ENCODE data around the gene ALKBH3. TPM values are rescaled to one million over a fixed set of nuclear protein-coding genes. Genes with fewer than 3 reads are reported as not detected.

Gene ALKBH3
- total and polyA plus RNA-seq, 2 experiments from 2014 or later: 10.7 to 10.8 TPM

DNA sequence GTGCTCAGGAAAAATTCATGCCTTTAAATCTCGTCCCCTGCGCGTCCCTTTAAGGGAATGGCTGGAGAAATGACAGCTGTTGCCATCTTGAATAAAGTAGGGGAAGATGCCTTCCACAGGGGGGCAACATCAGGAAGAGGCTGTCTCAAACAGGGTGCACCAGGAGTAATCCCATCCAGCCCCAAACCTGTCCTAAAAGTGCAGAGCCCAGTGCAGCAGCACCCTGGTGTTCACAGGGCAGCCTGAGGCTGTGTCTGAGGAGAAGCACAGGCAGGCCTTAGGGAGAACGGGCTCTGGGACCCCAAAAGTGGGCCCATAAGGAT, 51.0 kb downstream of the ALKBH3 start:
- DNase-seq (ENCODE audit: low spot score) (peak; percentile 66), ATAC-seq (peak; percentile 63)
- Histone ChIP-seq H3K79me2 (replicated peaks; ENCODE audit: insufficient read depth) (no peaks in the 10 kb centered on the region), H3K27me3 (ENCODE audit: insufficient read depth) (no peaks in the 10 kb centered on the region), H3K9me2 (ENCODE audit: insufficient read depth) (no peaks in the 10 kb centered on the region), H3K4me1 (ENCODE audit: insufficient read depth) (peaks cover 6% of the 10 kb centered on the region; the same call in 1 of the 2 replicates), H4K20me1 (replicated peaks; ENCODE audit: insufficient read depth) (no peaks in the 10 kb centered on the region), H3K4me3 (no peak overlapping the region), H3F3A (replicated peaks; ENCODE audit: low read depth) (no peaks in the 10 kb centered on the region), H3K4me2 (no peak overlapping the region), H3K27ac (ENCODE audit: low read depth) (no peak overlapping the region), H3K36me3 (ENCODE audit: insufficient read depth) (no peaks in the 10 kb centered on the region), H2AFZ (peak overlapping the region; percentile 72; the same call in 1 of the 2 replicates)
- Mint-ChIP-seq H3K36me3 (ENCODE audit: low read depth) (no peaks in the 10 kb centered on the region), H3K4me1 (peaks cover 23% of the 10 kb centered on the region), H3K4me3 (no peak overlapping the region), H3K27me3 (ENCODE audit: insufficient read depth, low read depth, poor library complexity) (peaks cover 5% of the 10 kb centered on the region), H3K9me3 (no peaks in the 10 kb centered on the region), H3K27ac (no peak overlapping the region)
- TF ChIP-seq STAT1 (IDR thresholded peaks at IDR 0.05; ENCODE audit: unreplicated experiment) (no peak), CTCF (conservative IDR thresholded peaks at IDR 0.05; ENCODE audit: low read depth in 2 of 2) (peak; percentile 44 to 65)

- H3K9me2 ChIP-seq (ENCODE audit: insufficient read depth): no peaks in the 10 kb centered on the region
- no peaks in the 10 kb centered on the region for H3K4me1 ChIP-seq (ENCODE audit: insufficient read depth)
- no peak for ATAC-seq
- Mint-ChIP-seq H3K4me3 (no peak overlapping the region), H3K4me1 (peaks cover 11% of the 10 kb centered on the region), H3K9me3 (no peaks in the 10 kb centered on the region), H3K27ac (no peak overlapping the region), H3K36me3 (ENCODE audit: low read depth) (no peaks in the 10 kb centered on the region), H3K27me3 (ENCODE audit: insufficient read depth, low read depth, poor library complexity) (peaks cover 5% of the 10 kb centered on the region)
- no peaks in the 10 kb centered on the region for H4K20me1 ChIP-seq (replicated peaks; ENCODE audit: insufficient read depth)
- no peak overlapping the region for H3K4me2 ChIP-seq
- H3F3A ChIP-seq (replicated peaks; ENCODE audit: low read depth): no peaks in the 10 kb centered on the region
- H3K79me2 ChIP-seq (replicated peaks; ENCODE audit: insufficient read depth): no peaks in the 10 kb centered on the region
- no peak overlapping the region for H3K27ac ChIP-seq (ENCODE audit: low read depth)
- H3K4me3 ChIP-seq: no peak overlapping the region
- no peaks in the 10 kb centered on the region for H3K27me3 ChIP-seq (ENCODE audit: insufficient read depth)
- TF ChIP-seq ZNF114 (CRISPR knock-in tag; IDR thresholded peaks at IDR 0.05) (no peak), CREB1 (CRISPR knock-in tag; IDR thresholded peaks at IDR 0.05; ENCODE audit: low read depth) (no peak), ZNF462 (CRISPR knock-in tag; IDR thresholded peaks at IDR 0.05) (no peak), STAT1 (IDR thresholded peaks at IDR 0.05; ENCODE audit: unreplicated experiment) (no peak), EZH2phosphoT487 (IDR thresholded peaks at IDR 0.05; ENCODE audit: unreplicated experiment) (no peak), JUNB (IDR thresholded peaks at IDR 0.05; ENCODE audit: unreplicated experiment) (no peak)
- TF ChIP-seq, protein P1, sequence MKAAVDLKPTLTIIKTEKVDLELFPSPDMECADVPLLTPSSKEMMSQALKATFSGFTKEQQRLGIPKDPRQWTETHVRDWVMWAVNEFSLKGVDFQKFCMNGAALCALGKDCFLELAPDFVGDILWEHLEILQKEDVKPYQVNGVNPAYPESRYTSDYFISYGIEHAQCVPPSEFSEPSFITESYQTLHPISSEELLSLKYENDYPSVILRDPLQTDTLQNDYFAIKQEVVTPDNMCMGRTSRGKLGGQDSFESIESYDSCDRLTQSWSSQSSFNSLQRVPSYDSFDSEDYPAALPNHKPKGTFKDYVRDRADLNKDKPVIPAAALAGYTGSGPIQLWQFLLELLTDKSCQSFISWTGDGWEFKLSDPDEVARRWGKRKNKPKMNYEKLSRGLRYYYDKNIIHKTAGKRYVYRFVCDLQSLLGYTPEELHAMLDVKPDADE (IDR thresholded peaks at IDR 0.05): no peak
- no peak for DNase-seq (ENCODE audit: low spot score)
- no peaks in the 10 kb centered on the region for H3K36me3 ChIP-seq (ENCODE audit: insufficient read depth)
- H2AFZ ChIP-seq: no peak overlapping the region
These were observed 52.6 kb downstream of the ALKBH3 start for GRCh38 chr11:43933226-43933607.
